ENCODE measurements around the gene FCHSD2.

- TF ChIP-seq POLR2AphosphoS5 (IDR thresholded peaks at IDR 0.05), result no peak
- no peak for TF ChIP-seq CTCF (IDR thresholded peaks at IDR 0.05)
- no peak for TF ChIP-seq POLR2A (IDR thresholded peaks at IDR 0.05)
Observed at GRCh38 chr11:72817966-72818365, 324.2 kb downstream of the FCHSD2 start.

Measured in upper lobe of left lung (tissue), 4 donors.